GM12864 (cell line): Measurements from ENCODE around the gene DERL2.

ENCODE experiments used
- DNase-seq: peaks from one replicate; pipeline ENCODE4 v3.0.0-alpha.2; 2011; ENCODE audit warnings: low read depth
- H3K4me3 ChIP-seq: 2 replicates; pipeline ENCODE4 v1.5.1; 2011; ENCODE audit warnings: mild to moderate bottlenecking, low read depth, low read length, control low read depth
- TF ChIP-seq, protein P1 (sequence below): IDR thresholded peaks from 2 replicates; pipeline ENCODE4 v1.5.1; 2011; ENCODE audit warnings: low read depth, mild to moderate bottlenecking, moderate library complexity, low read length, control low read depth, inconsistent platforms; ENCODE audit errors: missing control alignments

Gene DERL2

DNA sequence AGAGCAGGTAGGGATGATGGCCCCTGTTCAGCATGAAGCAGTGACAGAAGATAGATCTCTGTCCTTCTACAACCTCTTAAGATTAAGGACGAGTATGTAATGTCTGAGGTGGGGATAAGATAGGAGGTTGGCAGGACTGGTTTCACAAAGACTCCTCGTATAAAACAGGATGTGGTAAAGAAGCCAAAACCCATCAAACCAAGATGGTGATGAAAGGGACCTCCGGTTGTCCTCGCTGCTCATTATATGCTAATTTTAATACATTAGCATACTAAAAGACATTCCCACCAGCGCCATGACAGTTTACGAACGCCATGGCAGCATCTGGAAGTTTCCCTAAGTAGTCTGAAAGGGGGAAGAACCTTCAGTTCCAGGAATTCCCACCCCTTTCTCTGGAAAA, 27.6 kb upstream of the DERL2 start:
- TF ChIP-seq, protein P1, sequence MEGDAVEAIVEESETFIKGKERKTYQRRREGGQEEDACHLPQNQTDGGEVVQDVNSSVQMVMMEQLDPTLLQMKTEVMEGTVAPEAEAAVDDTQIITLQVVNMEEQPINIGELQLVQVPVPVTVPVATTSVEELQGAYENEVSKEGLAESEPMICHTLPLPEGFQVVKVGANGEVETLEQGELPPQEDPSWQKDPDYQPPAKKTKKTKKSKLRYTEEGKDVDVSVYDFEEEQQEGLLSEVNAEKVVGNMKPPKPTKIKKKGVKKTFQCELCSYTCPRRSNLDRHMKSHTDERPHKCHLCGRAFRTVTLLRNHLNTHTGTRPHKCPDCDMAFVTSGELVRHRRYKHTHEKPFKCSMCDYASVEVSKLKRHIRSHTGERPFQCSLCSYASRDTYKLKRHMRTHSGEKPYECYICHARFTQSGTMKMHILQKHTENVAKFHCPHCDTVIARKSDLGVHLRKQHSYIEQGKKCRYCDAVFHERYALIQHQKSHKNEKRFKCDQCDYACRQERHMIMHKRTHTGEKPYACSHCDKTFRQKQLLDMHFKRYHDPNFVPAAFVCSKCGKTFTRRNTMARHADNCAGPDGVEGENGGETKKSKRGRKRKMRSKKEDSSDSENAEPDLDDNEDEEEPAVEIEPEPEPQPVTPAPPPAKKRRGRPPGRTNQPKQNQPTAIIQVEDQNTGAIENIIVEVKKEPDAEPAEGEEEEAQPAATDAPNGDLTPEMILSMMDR = no peak
- H3K4me3 ChIP-seq = no peak overlapping the region
- no peak for DNase-seq

DNA sequence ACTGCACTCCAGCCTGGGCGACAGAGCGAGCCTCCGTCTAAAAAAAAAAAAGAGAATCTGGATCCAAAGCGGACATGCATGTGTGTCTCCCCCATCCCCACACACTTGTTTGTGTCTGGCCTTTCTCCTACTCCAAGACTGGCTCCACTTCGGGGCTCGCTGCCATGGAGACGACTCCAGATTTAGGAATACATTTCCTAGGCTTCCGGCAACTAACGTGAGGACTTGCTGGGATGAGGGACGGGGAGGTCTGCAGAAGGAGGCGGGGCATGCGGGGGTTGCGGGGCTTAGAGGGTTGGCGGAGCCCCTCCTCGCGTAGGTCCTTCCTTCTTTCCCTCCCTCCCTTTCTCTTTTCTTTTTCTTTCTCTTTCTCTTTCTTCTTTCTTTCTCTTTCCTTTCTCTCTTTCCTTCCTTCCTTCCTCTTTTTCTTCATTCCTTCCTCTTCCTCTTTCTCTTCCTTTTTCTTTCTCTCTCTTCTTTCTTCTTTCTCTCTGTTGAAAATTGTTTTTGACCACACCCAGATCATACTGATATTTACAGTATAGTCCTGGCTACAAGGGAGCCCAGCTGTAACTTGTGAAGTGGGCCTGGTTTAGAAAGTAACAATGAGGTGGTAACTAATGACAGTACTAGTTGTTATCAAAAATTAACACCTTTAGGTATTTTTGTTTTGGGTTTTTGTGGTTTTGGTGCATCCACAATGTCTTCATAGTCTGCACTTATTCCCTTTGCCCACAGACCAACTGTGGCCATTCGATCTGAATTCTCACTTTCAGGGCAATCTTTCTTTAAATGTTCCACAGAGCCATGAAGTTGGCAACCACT, 25.6 kb upstream of the DERL2 start:
- no peak overlapping the region for H3K4me3 ChIP-seq
- TF ChIP-seq, protein P1 = no peak
- DNase-seq = no peak

DNA sequence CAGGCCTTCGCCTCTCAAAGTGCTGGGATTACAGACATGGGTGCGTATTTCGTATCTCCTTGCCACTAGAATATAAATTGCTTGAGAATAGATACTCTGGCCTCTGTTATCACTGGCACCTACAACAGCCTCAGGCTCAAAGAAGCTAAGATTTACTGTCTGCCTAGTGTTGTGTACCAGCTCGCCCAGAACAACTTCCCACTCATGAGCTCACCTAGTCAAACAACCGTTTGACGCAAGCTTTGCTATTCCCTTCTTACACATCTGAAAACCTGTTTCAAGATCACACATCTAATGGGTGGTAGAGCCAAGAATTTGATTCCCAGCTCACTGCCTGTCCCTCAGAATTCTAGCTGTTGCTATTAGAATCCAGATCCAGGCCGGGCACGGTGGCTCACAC, 24.8 kb upstream of the DERL2 start:
- TF ChIP-seq, protein P1 = no peak
- no peak overlapping the region for H3K4me3 ChIP-seq
- no peak for DNase-seq

DNA sequence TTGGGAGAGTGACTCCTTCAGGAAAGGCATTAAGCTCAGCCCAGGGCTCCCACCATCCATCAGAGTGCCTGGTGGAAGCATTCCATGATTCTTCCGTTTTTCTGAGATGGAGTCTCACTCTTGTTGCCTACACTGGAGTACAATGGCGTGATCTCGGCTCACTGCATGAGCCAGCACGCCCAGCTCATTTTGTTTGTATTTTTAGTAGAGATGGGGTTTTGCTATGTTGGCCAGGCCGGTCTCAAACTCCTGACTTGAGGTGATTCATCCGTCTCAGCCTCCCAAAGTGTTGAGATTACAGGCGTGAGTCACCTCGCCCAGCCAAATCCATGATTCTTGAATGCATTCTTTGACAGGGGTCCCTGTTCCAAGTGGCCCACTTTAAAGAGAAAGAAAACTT, 23.5 kb upstream of the DERL2 start:
- no peak for DNase-seq
- TF ChIP-seq, protein P1 = no peak
- no peak overlapping the region for H3K4me3 ChIP-seq

DNA sequence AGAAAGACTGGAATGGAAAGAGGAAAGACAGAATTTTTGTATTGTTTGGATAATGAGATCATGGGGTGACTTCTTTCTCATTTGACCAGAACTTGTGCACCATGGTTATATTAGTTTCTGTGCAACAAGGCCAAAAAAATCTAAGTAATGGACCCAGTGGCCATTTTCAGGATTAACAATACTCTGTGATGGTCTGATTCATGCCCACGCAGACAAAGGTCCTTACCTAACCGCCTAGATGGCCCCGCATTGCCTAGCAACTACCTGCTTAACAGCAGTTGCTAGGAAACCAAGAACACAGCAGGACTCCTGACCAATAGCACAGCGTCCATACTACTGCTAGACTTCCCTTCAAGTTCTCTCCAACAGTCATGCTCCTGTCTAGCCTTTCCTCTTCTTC, 22.8 kb upstream of the DERL2 start:
- no peak overlapping the region for H3K4me3 ChIP-seq
- DNase-seq = no peak
- TF ChIP-seq, protein P1 = no peak

DNA sequence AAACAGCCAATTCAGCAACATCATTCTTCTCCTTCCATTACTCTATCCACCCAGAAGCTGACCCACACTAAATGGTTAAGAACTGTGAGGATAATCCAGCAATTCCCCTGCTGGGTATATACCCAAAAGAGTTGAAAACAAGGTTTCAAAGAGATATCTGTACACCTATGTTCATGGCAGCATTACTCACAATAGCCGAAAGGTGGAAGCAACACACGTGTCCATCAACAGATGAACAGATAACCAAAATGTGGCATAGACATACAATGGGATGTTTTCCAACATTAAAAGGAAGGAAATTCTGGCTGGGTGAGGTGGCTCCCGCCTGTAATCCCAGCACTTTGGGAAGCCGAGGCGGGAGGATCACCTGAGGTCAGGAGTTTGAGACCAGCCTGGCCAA, 20.3 kb upstream of the DERL2 start:
- no peak overlapping the region for H3K4me3 ChIP-seq
- no peak for DNase-seq
- TF ChIP-seq, protein P1 = no peak

DNA sequence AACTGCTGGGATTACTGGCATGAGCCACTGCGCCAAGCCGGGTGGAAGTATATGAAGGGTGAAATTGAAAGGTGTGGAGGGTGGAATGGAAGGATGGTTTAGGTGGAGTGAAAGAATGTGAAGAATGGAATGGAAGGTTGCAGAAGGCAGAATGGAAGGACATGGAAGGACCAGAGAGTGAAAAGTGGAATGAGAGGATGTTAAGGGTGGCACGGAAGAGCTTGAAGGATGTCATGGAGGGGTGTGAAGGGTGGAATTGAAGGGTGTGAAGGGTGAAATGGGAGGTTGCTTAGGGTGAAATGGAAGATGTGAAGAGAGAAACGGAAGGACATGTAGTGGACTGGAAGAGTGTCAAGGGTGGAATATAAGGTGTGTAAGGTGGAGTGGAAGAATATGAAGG, 16.6 kb upstream of the DERL2 start:
- H3K4me3 ChIP-seq = no peak overlapping the region
- TF ChIP-seq, protein P1 = no peak
- no peak for DNase-seq
